ENCODE measurements around the gene MADD. TPM values are rescaled to one million over a fixed set of nuclear protein-coding genes. Genes with fewer than 3 reads are reported as not detected.

The MADD gene
- total RNA-seq, 1 donor from 2014 or later: 31.7 TPM

GRCh38 chr11:47372422-47372821 is 102.5 kb downstream of the MADD start:
- Histone ChIP-seq H3K27ac (no peak overlapping the region), H3K9me3 (no peaks in the 10 kb centered on the region), H3K27me3 (no peaks in the 10 kb centered on the region), H3K4me3 (no peak overlapping the region), H3K36me3 (no peaks in the 10 kb centered on the region), H3K4me1 (peaks cover 0 to 3% of the 10 kb centered on the region in 2 donors)
- no peak for TF ChIP-seq CTCF (IDR thresholded peaks at IDR 0.05)
- intact Hi-C loops (cut with DNase I): no loop called here
- DNase-seq (ENCODE audit: low spot score in 2 of 2): no peak

GRCh38 chr11:47373876-47374719 is 104.2 kb downstream of the MADD start:
- TF ChIP-seq CTCF (IDR thresholded peaks at IDR 0.05): peak; percentile 78 to 96 (median 92)
- peak in 1 of 2 donors; percentile 91 for DNase-seq (ENCODE audit: low spot score in 2 of 2)

GRCh38 chr11:47374720-47375019 is 104.7 kb downstream of the MADD start:
- H3K4me1 ChIP-seq: peaks cover 0 to 3% of the 10 kb centered on the region in 2 donors
- H3K9me3 ChIP-seq: no peaks in the 10 kb centered on the region
- H3K36me3 ChIP-seq: no peaks in the 10 kb centered on the region
- no peak overlapping the region for H3K4me3 ChIP-seq
- DNase-seq (ENCODE audit: low spot score in 2 of 2): no peak
- intact Hi-C loops (cut with DNase I): loop anchor here (1.0 kb wide), 3 partner anchors 26 to 80 kb away; partner anchors contain the start of gene SLC39A13
- H3K27ac ChIP-seq: no peak overlapping the region
- no peak for TF ChIP-seq CTCF (IDR thresholded peaks at IDR 0.05)
- H3K27me3 ChIP-seq: no peaks in the 10 kb centered on the region

More at GRCh38 chr11:47373876-47374719, 104.2 kb downstream of the MADD start:
- peak overlapping the region in 1 of 2 donors; percentile 3 for H3K27ac ChIP-seq
- H3K9me3 ChIP-seq: no peaks in the 10 kb centered on the region
- H3K4me3 ChIP-seq: no peak overlapping the region
- H3K36me3 ChIP-seq: no peaks in the 10 kb centered on the region
- H3K4me1 ChIP-seq: peaks cover 0 to 3% of the 10 kb centered on the region in 2 donors
- no peaks in the 10 kb centered on the region for H3K27me3 ChIP-seq
- intact Hi-C loops (cut with DNase I): loop anchor here (1.0 kb wide), 3 partner anchors 26 to 80 kb away; partner anchors contain the start of gene SLC39A13

GRCh38 chr11:47375020-47375419 is 105.1 kb downstream of the MADD start:
- peaks cover 0 to 3% of the 10 kb centered on the region in 2 donors for H3K4me1 ChIP-seq
- no peak overlapping the region for H3K27ac ChIP-seq
- H3K27me3 ChIP-seq: no peaks in the 10 kb centered on the region
- H3K36me3 ChIP-seq: no peaks in the 10 kb centered on the region
- no peak for DNase-seq (ENCODE audit: low spot score in 2 of 2)
- H3K9me3 ChIP-seq: no peaks in the 10 kb centered on the region
- intact Hi-C loops (cut with DNase I): no loop called here
- TF ChIP-seq CTCF (IDR thresholded peaks at IDR 0.05): no peak
- H3K4me3 ChIP-seq: peak overlapping the region in 1 of 2 donors; percentile 30

- H3K36me3 ChIP-seq: no peaks in the 10 kb centered on the region
- TF ChIP-seq CTCF (IDR thresholded peaks at IDR 0.05): no peak
- intact Hi-C loops (cut with DNase I): no loop called here
- peaks cover 0 to 3% of the 10 kb centered on the region in 2 donors for H3K4me1 ChIP-seq
- no peak overlapping the region for H3K27ac ChIP-seq
- no peak for DNase-seq (ENCODE audit: low spot score in 2 of 2)
- peak overlapping the region in 1 of 2 donors; percentile 30 for H3K4me3 ChIP-seq
- H3K27me3 ChIP-seq: no peaks in the 10 kb centered on the region
- H3K9me3 ChIP-seq: no peaks in the 10 kb centered on the region
Measured at GRCh38 chr11:47375546-47376085, 105.7 kb downstream of the MADD start.
